Dendritic cell treated with granulocyte-macrophage colony-stimulating factor and Interleukin-4, amounts not matched to agents 40 ng/mL and 50 ng/mL, for 4 days (primary cell): ENCODE data around the gene HOXD12.

Experiments
- H3K27ac Mint-ChIP-seq: one replicate; pipeline ENCODE4 v1.8.0; 2022; ENCODE audit warnings: mild to moderate bottlenecking, mixed read lengths
- H3K27me3 Mint-ChIP-seq: one replicate; pipeline ENCODE4 v1.8.0; 2022; ENCODE audit warnings: mild to moderate bottlenecking, mixed read lengths
- H3K36me3 Mint-ChIP-seq: one replicate; pipeline ENCODE4 v1.8.0; 2022; ENCODE audit warnings: low read depth, mixed read lengths
- H3K4me1 Mint-ChIP-seq: one replicate; pipeline ENCODE4 v1.8.0; 2022; ENCODE audit warnings: low read depth, mixed read lengths
- H3K4me3 Mint-ChIP-seq: one replicate; pipeline ENCODE4 v1.8.0; 2022; ENCODE audit warnings: mild to moderate bottlenecking, moderate library complexity, mixed read lengths
- H3K9me3 Mint-ChIP-seq: one replicate; pipeline ENCODE4 v1.8.0; 2022; ENCODE audit warnings: mixed read lengths
- intact Hi-C: fragments of 100-400 bp; cut with micrococcal nuclease; formaldehyde crosslinking; loops from one replicate; pipeline ENCODE4 v1.15.0; 2022

Gene HOXD12

GRCh38 chr2:176122052-176122682, 22.6 kb downstream of the HOXD12 start:
- intact Hi-C loops: no loop called here
- H3K27me3 Mint-ChIP-seq: peaks cover 94% of the 10 kb centered on the region
- no peak overlapping the region for H3K27ac Mint-ChIP-seq

GRCh38 chr2:176122683-176123410, 23.3 kb downstream of the HOXD12 start, which contains the start of gene HOXD9:
HOXD9 (plus strand) TSS chr2:176122719; CDS start chr2:176122769, 50 bp downstream.
- Mint-ChIP-seq H3K4me1 (peaks cover 30% of the 10 kb centered on the region), H3K36me3 (no peaks in the 10 kb centered on the region), H3K27me3 (peaks cover 93% of the 10 kb centered on the region), H3K9me3 (no peaks in the 10 kb centered on the region), H3K27ac (no peak within 1 kb of the TSS), H3K4me3 (peak within 1 kb of the TSS; percentile 59)
- intact Hi-C loops: no loop called here

More at GRCh38 chr2:176122052-176122682, 22.6 kb downstream of the HOXD12 start:
- Mint-ChIP-seq H3K36me3 (no peaks in the 10 kb centered on the region), H3K4me1 (peaks cover 30% of the 10 kb centered on the region), H3K9me3 (no peaks in the 10 kb centered on the region), H3K4me3 (peak overlapping the region; percentile 59)

- H3K27me3 Mint-ChIP-seq: peaks cover 93% of the 10 kb centered on the region
- peak overlapping the region; percentile 59 for H3K4me3 Mint-ChIP-seq
- H3K4me1 Mint-ChIP-seq: peaks cover 35% of the 10 kb centered on the region
- H3K9me3 Mint-ChIP-seq: no peaks in the 10 kb centered on the region
- intact Hi-C loops: no loop called here
- H3K36me3 Mint-ChIP-seq: no peaks in the 10 kb centered on the region
- H3K27ac Mint-ChIP-seq: no peak overlapping the region
These were observed 24.0 kb downstream of the HOXD12 start for GRCh38 chr2:176123411-176124109.

- Mint-ChIP-seq H3K4me3 (no peak overlapping the region), H3K27me3 (peaks cover 94% of the 10 kb centered on the region)
- intact Hi-C loops: no loop called here
These were observed 24.7 kb downstream of the HOXD12 start for GRCh38 chr2:176124110-176124946.

GRCh38 chr2:176124947-176125771, 25.6 kb downstream of the HOXD12 start:
- H3K27ac Mint-ChIP-seq: no peak overlapping the region
- H3K4me1 Mint-ChIP-seq: peaks cover 37% of the 10 kb centered on the region

More at GRCh38 chr2:176124110-176124946, 24.7 kb downstream of the HOXD12 start:
- Mint-ChIP-seq H3K36me3 (no peaks in the 10 kb centered on the region), H3K9me3 (no peaks in the 10 kb centered on the region), H3K27ac (no peak overlapping the region), H3K4me1 (peaks cover 36% of the 10 kb centered on the region)

GRCh38 chr2:176125772-176126054, 26.1 kb downstream of the HOXD12 start:
- no peaks in the 10 kb centered on the region for H3K9me3 Mint-ChIP-seq
- no peaks in the 10 kb centered on the region for H3K36me3 Mint-ChIP-seq
- H3K4me1 Mint-ChIP-seq: peaks cover 39% of the 10 kb centered on the region
- H3K27me3 Mint-ChIP-seq: peaks cover 88% of the 10 kb centered on the region
- no peak overlapping the region for H3K4me3 Mint-ChIP-seq
- intact Hi-C loops: loop anchor here (2.0 to 5.0 kb wide), 3 partner anchors 512 to 1037 kb away; no protein-coding TSS in a partner anchor
- no peak overlapping the region for H3K27ac Mint-ChIP-seq

More at GRCh38 chr2:176124947-176125771, 25.6 kb downstream of the HOXD12 start:
- no peaks in the 10 kb centered on the region for H3K9me3 Mint-ChIP-seq
- H3K36me3 Mint-ChIP-seq: no peaks in the 10 kb centered on the region
- intact Hi-C loops: loop anchor here (5.0 kb wide), 2 partner anchors 512 to 1037 kb away; no protein-coding TSS in a partner anchor
- H3K27me3 Mint-ChIP-seq: peaks cover 91% of the 10 kb centered on the region
- no peak overlapping the region for H3K4me3 Mint-ChIP-seq

- intact Hi-C loops: loop anchor here (1.0 to 5.0 kb wide), 5 partner anchors 328 to 1035 kb away; no protein-coding TSS in a partner anchor
- Mint-ChIP-seq H3K4me3 (no peak overlapping the region), H3K27ac (no peak overlapping the region), H3K27me3 (peaks cover 85% of the 10 kb centered on the region), H3K4me1 (peaks cover 46% of the 10 kb centered on the region), H3K36me3 (no peaks in the 10 kb centered on the region), H3K9me3 (no peaks in the 10 kb centered on the region)
These were observed 27.6 kb downstream of the HOXD12 start for GRCh38 chr2:176126929-176127773.

GRCh38 chr2:176127774-176128072, 28.1 kb downstream of the HOXD12 start:
- Mint-ChIP-seq H3K36me3 (no peaks in the 10 kb centered on the region), H3K27ac (no peak overlapping the region), H3K9me3 (no peaks in the 10 kb centered on the region), H3K4me3 (no peak overlapping the region), H3K27me3 (peaks cover 85% of the 10 kb centered on the region), H3K4me1 (peaks cover 43% of the 10 kb centered on the region)
- intact Hi-C loops: loop anchor here (1.0 to 5.0 kb wide), 5 partner anchors 328 to 1035 kb away; no protein-coding TSS in a partner anchor

- no peak overlapping the region for H3K27ac Mint-ChIP-seq
- no peak overlapping the region for H3K4me3 Mint-ChIP-seq
- peaks cover 41% of the 10 kb centered on the region for H3K4me1 Mint-ChIP-seq
These were observed 28.8 kb downstream of the HOXD12 start for GRCh38 chr2:176128172-176128981.

GRCh38 chr2:176128982-176129796, 29.6 kb downstream of the HOXD12 start, which contains the start of gene HOXD8:
HOXD8 (plus strand) TSS chr2:176129705; CDS start chr2:176130367, 662 bp downstream.
- no peak within 1 kb of the TSS for H3K27ac Mint-ChIP-seq
- no peaks in the 10 kb centered on the region for H3K36me3 Mint-ChIP-seq
- peaks cover 86% of the 10 kb centered on the region for H3K27me3 Mint-ChIP-seq
- peaks cover 34% of the 10 kb centered on the region for H3K4me1 Mint-ChIP-seq
- H3K4me3 Mint-ChIP-seq: peak within 1 kb of the TSS; percentile 60
- H3K9me3 Mint-ChIP-seq: no peaks in the 10 kb centered on the region
- intact Hi-C loops: loop anchor here (5.0 kb wide), 2 partner anchors 508 to 1033 kb away; no protein-coding TSS in a partner anchor

More at GRCh38 chr2:176128172-176128981, 28.8 kb downstream of the HOXD12 start:
- Mint-ChIP-seq H3K9me3 (no peaks in the 10 kb centered on the region), H3K27me3 (peaks cover 86% of the 10 kb centered on the region), H3K36me3 (no peaks in the 10 kb centered on the region)
- intact Hi-C loops: loop anchor here (5.0 kb wide), 2 partner anchors 509 to 1034 kb away; no protein-coding TSS in a partner anchor

GRCh38 chr2:176129813-176130146, 30.2 kb downstream of the HOXD12 start:
- Mint-ChIP-seq H3K27ac (no peak overlapping the region), H3K9me3 (no peaks in the 10 kb centered on the region), H3K4me1 (peaks cover 28% of the 10 kb centered on the region), H3K27me3 (peaks cover 86% of the 10 kb centered on the region), H3K4me3 (peak overlapping the region; percentile 60), H3K36me3 (no peaks in the 10 kb centered on the region)
- intact Hi-C loops: loop anchor here (5.0 to 10.0 kb wide), 3 partner anchors 508 to 1033 kb away; no protein-coding TSS in a partner anchor
